H1 (cell line): ENCODE results near the gene OR1L8. TPM values are rescaled to one million over a fixed set of nuclear protein-coding genes. Genes with fewer than 3 reads are reported as not detected.

Source experiments
- CTCF ChIA-PET: fragments of 300-600 bp; sonication (Branson Sonifier 250); formaldehyde crosslinking; loops from one replicate; lab custom pipeline; 2021; ENCODE audit not compliant: partially characterized antibody; lab: Charles Lee
- POLR2A ChIA-PET: fragments of 300-600 bp; sonication (Branson Sonifier 250); formaldehyde crosslinking; loops from one replicate; lab custom pipeline; 2021; ENCODE audit warnings: inconsistent platforms; ENCODE audit not compliant: partially characterized antibody; lab: Charles Lee
- DNase-seq, 2 experiments: peaks; one replicate each; pipeline versions ENCODE4 v3.0.0 to v3.0.0-alpha.2; 2010 to 2022; ENCODE audit warnings: low spot score in 2 of 2, low read depth in 1 of 2, mixed read lengths in 1 of 2
- FAIRE-seq: peaks from 2 replicates; lab custom pipeline; 2011; peaks lifted over from hg19 to GRCh38; lab: Jason Lieb, UNC
- H2AFZ ChIP-seq: 2 replicates; pipeline ENCODE4 v1.8.1; 2012; ENCODE audit warnings: low read length, inconsistent platforms
- H2AK5ac ChIP-seq: 2 replicates; pipeline ENCODE4 v1.6.1; 2013; ENCODE audit warnings: low read depth, low read length
- H2BK120ac ChIP-seq: replicated peaks from 2 replicates; pipeline ENCODE3; 2013; ENCODE audit warnings: low read depth, low read length, inconsistent platforms
- H2BK12ac ChIP-seq: 2 replicates; pipeline ENCODE4 v1.6.1; 2013; ENCODE audit warnings: low read depth, low read length
- H2BK15ac ChIP-seq: 2 replicates; pipeline ENCODE4 v1.6.1; 2013; ENCODE audit warnings: low read length
- H2BK20ac ChIP-seq: 2 replicates; pipeline ENCODE4 v1.6.1; 2013; ENCODE audit warnings: low read length
- H2BK5ac ChIP-seq: 2 replicates; pipeline ENCODE4 v1.6.1; 2013; ENCODE audit warnings: low read depth, low read length
- H3K14ac ChIP-seq: 2 replicates; pipeline ENCODE4 v1.6.1; 2013; ENCODE audit warnings: inconsistent platforms; ENCODE audit not compliant: insufficient read length
- H3K18ac ChIP-seq: 2 replicates; pipeline ENCODE4 v1.6.1; 2013; ENCODE audit warnings: low read length; ENCODE audit errors: extremely low read depth
- H3K23ac ChIP-seq: 2 replicates; pipeline ENCODE4 v1.6.1; 2013; ENCODE audit warnings: inconsistent platforms; ENCODE audit not compliant: insufficient read length
- H3K23me2 ChIP-seq: 2 replicates; pipeline ENCODE4 v1.6.1; 2013; ENCODE audit warnings: low read depth, low read length
- H3K27ac ChIP-seq: 2 replicates; pipeline ENCODE4 v1.6.1; 2011; ENCODE audit warnings: low read depth, low read length, inconsistent platforms
- H3K27me3 ChIP-seq, 4 experiments: replicated peaks in 1 of 4; 1 replicate in 1 of 4; 2 replicates in 3 of 4; pipeline versions ENCODE4 v1.6.1 to v1.8.1; 2011 to 2013; ENCODE audit warnings: low read length in 3 of 4, mild to moderate bottlenecking in 3 of 4, inconsistent platforms in 2 of 4, mixed read lengths in 2 of 4, moderate library complexity in 1 of 4; ENCODE audit not compliant: control insufficient read depth in 3 of 4, insufficient read depth in 3 of 4; ENCODE audit errors: extremely low read depth in 1 of 4
- H3K36me3 ChIP-seq, 4 experiments: 2 replicates each; pipeline versions ENCODE4 v1.6.1 to v1.8.1; 2011 to 2013; ENCODE audit warnings: mild to moderate bottlenecking in 4 of 4, low read length in 3 of 4, moderate library complexity in 2 of 4, control low read depth in 1 of 4, inconsistent platforms in 1 of 4; ENCODE audit not compliant: insufficient read depth in 4 of 4, control insufficient read depth in 2 of 4
- H3K4ac ChIP-seq: replicated peaks from 2 replicates; pipeline ENCODE3; 2013; ENCODE audit warnings: low read length, low read depth, mixed read lengths, inconsistent platforms; ENCODE audit not compliant: insufficient read length
- H3K4me1 ChIP-seq, 4 experiments: replicated peaks in 1 of 4; 1 replicate in 1 of 4; 2 replicates in 3 of 4; pipeline versions ENCODE4 v1.6.1 to v1.8.1; 2011 to 2013; ENCODE audit warnings: low read length in 3 of 4, inconsistent platforms in 2 of 4, mixed read lengths in 1 of 4; ENCODE audit not compliant: insufficient read depth in 4 of 4, control insufficient read depth in 3 of 4
- H3K4me2 ChIP-seq, 2 experiments: 2 replicates each; pipeline versions ENCODE4 v1.6.1 to v1.8.1; 2011 to 2013; ENCODE audit warnings: low read depth in 2 of 2, low read length in 2 of 2, control low read depth in 1 of 2, inconsistent platforms in 1 of 2, mild to moderate bottlenecking in 1 of 2; ENCODE audit not compliant: insufficient read depth in 1 of 2
- H3K4me3 ChIP-seq, 4 experiments: fragments of 200-600, 300-600 bp in 1 of 4; sonication (generic), shearing (Covaris generic), sonication (Bioruptor Twin) in 1 of 4; 2 replicates each; pipeline versions ENCODE4 v1.5.1 to v1.8.1; 2011 to 2016; ENCODE audit warnings: low read length in 4 of 4, low read depth in 3 of 4, control low read depth in 2 of 4, inconsistent platforms in 2 of 4, mild to moderate bottlenecking in 2 of 4, mixed read lengths in 1 of 4, moderate library complexity in 1 of 4; ENCODE audit not compliant: insufficient read depth in 2 of 4; ENCODE audit errors: extremely low read depth in 1 of 4
- H3K56ac ChIP-seq: replicated peaks from 2 replicates; pipeline ENCODE3; 2013; ENCODE audit warnings: low read depth, mild to moderate bottlenecking, mixed read lengths, low read length, inconsistent platforms; ENCODE audit not compliant: insufficient read length
- H3K79me1 ChIP-seq: 2 replicates; pipeline ENCODE4 v1.6.1; 2013; ENCODE audit warnings: low read depth, low read length, control low read depth
- H3K79me2 ChIP-seq, 2 experiments: 2 replicates each; pipeline versions ENCODE4 v1.6.1 to v1.8.1; 2012 to 2013; ENCODE audit warnings: low read length in 2 of 2, mild to moderate bottlenecking in 2 of 2, inconsistent platforms in 1 of 2; ENCODE audit not compliant: insufficient read depth in 2 of 2, control insufficient read depth in 1 of 2
- H3K9ac ChIP-seq, 4 experiments: replicated peaks in 1 of 4; 1 replicate in 1 of 4; 2 replicates in 3 of 4; pipeline versions ENCODE4 v1.6.1 to v1.8.1; 2011 to 2013; ENCODE audit warnings: low read depth in 3 of 4, low read length in 3 of 4, control low read depth in 2 of 4, mild to moderate bottlenecking in 2 of 4, moderate library complexity in 2 of 4, inconsistent platforms in 1 of 4; ENCODE audit errors: extremely low read depth in 1 of 4
- H3K9me3 ChIP-seq, 2 experiments: 2 replicates each; pipeline versions ENCODE4 v1.6.1 to v1.8.1; 2012 to 2013; ENCODE audit warnings: mild to moderate bottlenecking in 2 of 2, moderate library complexity in 2 of 2, control low read depth in 1 of 2, inconsistent platforms in 1 of 2, low read depth in 1 of 2, low read length in 1 of 2, mixed read lengths in 1 of 2; ENCODE audit not compliant: insufficient read depth in 2 of 2
- H4K20me1 ChIP-seq, 2 experiments: replicated peaks in 1 of 2; 2 replicates each; pipeline versions ENCODE3 to v1.8.1; 2011 to 2013; ENCODE audit warnings: inconsistent platforms in 2 of 2, low read length in 2 of 2, mild to moderate bottlenecking in 1 of 2; ENCODE audit not compliant: insufficient read depth in 2 of 2, control insufficient read depth in 1 of 2
- H4K5ac ChIP-seq: 2 replicates; pipeline ENCODE4 v1.6.1; 2013; ENCODE audit warnings: low read length, low read depth, mixed read lengths, inconsistent platforms; ENCODE audit not compliant: insufficient read length
- H4K8ac ChIP-seq: 2 replicates; pipeline ENCODE4 v1.8.0; 2013; ENCODE audit warnings: mild to moderate bottlenecking, moderate library complexity, low read length, inconsistent platforms; ENCODE audit not compliant: insufficient read depth; ENCODE audit errors: extremely low read depth
- H4K91ac ChIP-seq: replicated peaks from 2 replicates; pipeline ENCODE3; 2013; ENCODE audit warnings: low read length, mixed read lengths, inconsistent platforms; ENCODE audit not compliant: insufficient read length
- CHD2 ChIP-seq: IDR thresholded peaks from 2 replicates; pipeline ENCODE4 v1.6.1; 2012; ENCODE audit warnings: low read length, improper control_type of control experiment
- TAF7 ChIP-seq: optimal IDR thresholded peaks from 2 replicates; pipeline ENCODE3; 2011; ENCODE audit warnings: low read depth, mild to moderate bottlenecking, inconsistent platforms, low read length, moderate library complexity, borderline replicate concordance
- WGBS, 2 experiments: shearing (Covaris generic) in 1 of 2; methylation state at CpG; one replicate each; pipeline versions ENCODE4 v1.1.6 to v1.1.7; 2013 to 2015; ENCODE audit warnings: low lambda C conversion rate in 2 of 2, mixed read lengths in 2 of 2, inconsistent platforms in 1 of 2, low coverage in 1 of 2, missing lambda C conversion rate in 1 of 2; ENCODE audit not compliant: insufficient replicate concordance in 2 of 2, insufficient coverage in 1 of 2, insufficient read length in 1 of 2; ENCODE audit errors: extremely low coverage in 1 of 2, missing lambda C conversion rate in 1 of 2; 5-methylcytosine and 5-hydroxymethylcytosine counted together
- polyA plus RNA-seq, 7 experiments: library from polyadenylated mRNA; depleted of rRNA in 3 of 7; stranded (reverse) in 5 of 7; unstranded in 2 of 7; fragments of >200 nt in 5 of 7; fragments of 200-250 nt in 2 of 7; gene quantifications; 1 replicate in 5 of 7; 2 replicates in 1 of 7; 4 replicates in 1 of 7; pipeline versions ENCODE4 v1.2.1 to v1.2.3, GENCODE V29; 2011 to 2013; ENCODE audit warnings: missing spikeins in 2 of 7, mixed read lengths in 2 of 7
- total RNA-seq: library from RNA; stranded (reverse); fragmentation: NEBNext Ultra II Directional; extraction: Animal tissue kit (Norgen Biotek cat#: 25700); gene quantifications from 2 replicates; pipeline ENCODE4 v1.2.1, GENCODE V29; 2021

Gene OR1L8
- total and polyA plus RNA-seq, 2 of the 8 experiments (the other 6 are each of a cell fraction or from before 2014, with no cell fraction given) = not detected

- peaks cover 28 to 41% of the 10 kb centered on the region in 2 experiments for H3K9me3 ChIP-seq
- TF ChIP-seq TAF7 = no peak
- TF ChIP-seq CHD2 = no peak
- H3K4me2 ChIP-seq = no peak overlapping the region
- no peak overlapping the region for H2BK20ac ChIP-seq
- H3K9ac ChIP-seq = no peak overlapping the region
- H3K4me1 ChIP-seq = no peaks in the 10 kb centered on the region
- H3K23ac ChIP-seq = no peak overlapping the region
- DNase-seq = no peak
- no peak overlapping the region for H3K56ac ChIP-seq
- no peak overlapping the region for H3K18ac ChIP-seq
- no peak for FAIRE-seq
- ChIA-PET POLR2A (no interaction called here), CTCF (no interaction called here)
- H3K23me2 ChIP-seq = no peaks in the 10 kb centered on the region
- H2AFZ ChIP-seq = no peak overlapping the region
- no peak overlapping the region for H3K14ac ChIP-seq
- H2AK5ac ChIP-seq = no peak overlapping the region
- no peak overlapping the region for H4K91ac ChIP-seq
- no peak overlapping the region for H3K4me3 ChIP-seq
- no peak overlapping the region for H2BK15ac ChIP-seq
- H2BK5ac ChIP-seq = no peak overlapping the region
- no peaks in the 10 kb centered on the region for H3K36me3 ChIP-seq
- no peak overlapping the region for H2BK12ac ChIP-seq
- no peaks in the 10 kb centered on the region for H3K79me1 ChIP-seq
- H3K4ac ChIP-seq = no peak overlapping the region
- H4K8ac ChIP-seq = no peak overlapping the region
- H4K5ac ChIP-seq = no peak overlapping the region
- H2BK120ac ChIP-seq = no peak overlapping the region
- no peaks in the 10 kb centered on the region for H3K27me3 ChIP-seq
- 81% methylated on average over 3 of the region's 3 CpGs; no CpG with 5 or more reads in 1 of the 2 experiments for WGBS, 2 experiments
- H3K27ac ChIP-seq = no peak overlapping the region
- H3K79me2 ChIP-seq = no peaks in the 10 kb centered on the region
- no peaks in the 10 kb centered on the region for H4K20me1 ChIP-seq
Measured at GRCh38 chr9:122580360-122580759, 2.8 kb downstream of the OR1L8 start.
